Mesenchymal stem cell (in vitro differentiated cells and primary cell): ENCODE results near the gene SNUPN.

Source experiments
- DNase-seq: peaks from one replicate; pipeline ENCODE4 v3.0.0-alpha.2; 2013
- H2AFZ ChIP-seq: one replicate; pipeline ENCODE4 v1.6.1; 2013; ENCODE audit warnings: low read depth, mild to moderate bottlenecking, control low read depth, inconsistent platforms, low read length, moderate library complexity
- H2AK5ac ChIP-seq: 2 replicates; pipeline ENCODE4 v1.6.1; 2013; ENCODE audit warnings: low read length, moderate library complexity, mild to moderate bottlenecking, inconsistent platforms; ENCODE audit not compliant: severe bottlenecking
- H2BK120ac ChIP-seq: one replicate; pipeline ENCODE4 v1.6.1; 2013; ENCODE audit warnings: low read depth, mild to moderate bottlenecking, inconsistent platforms, low read length, moderate library complexity
- H2BK12ac ChIP-seq, 2 experiments: one replicate each; pipeline ENCODE4 v1.6.1; 2013; ENCODE audit warnings: inconsistent platforms in 2 of 2, low read length in 2 of 2, mild to moderate bottlenecking in 2 of 2, moderate library complexity in 2 of 2, control low read depth in 1 of 2
- H2BK15ac ChIP-seq: one replicate; pipeline ENCODE4 v1.6.1; 2013; ENCODE audit warnings: mild to moderate bottlenecking, low read depth, inconsistent platforms; ENCODE audit not compliant: poor library complexity, severe bottlenecking
- H2BK5ac ChIP-seq: 2 replicates; pipeline ENCODE4 v1.6.1; 2013; ENCODE audit warnings: low read depth, mild to moderate bottlenecking, low read length, control low read depth, inconsistent platforms; ENCODE audit not compliant: poor library complexity, severe bottlenecking
- H3K14ac ChIP-seq, 2 experiments: one replicate each; pipeline ENCODE4 v1.6.1; 2013; ENCODE audit warnings: inconsistent platforms in 2 of 2, low read length in 2 of 2, control low read depth in 1 of 2, mild to moderate bottlenecking in 1 of 2, moderate library complexity in 1 of 2
- H3K18ac ChIP-seq, 2 experiments: one replicate each; pipeline ENCODE4 v1.6.1; 2013; ENCODE audit warnings: inconsistent platforms in 2 of 2, low read length in 2 of 2, control low read depth in 1 of 2, low read depth in 1 of 2, mild to moderate bottlenecking in 1 of 2
- H3K23ac ChIP-seq, 2 experiments: one replicate each; pipeline ENCODE4 v1.6.1; 2013; ENCODE audit warnings: inconsistent platforms in 2 of 2, low read length in 2 of 2, mild to moderate bottlenecking in 2 of 2, moderate library complexity in 2 of 2, control low read depth in 1 of 2
- H3K27ac ChIP-seq: 2 replicates; pipeline ENCODE4 v1.5.1; 2013; ENCODE audit warnings: mild to moderate bottlenecking, moderate library complexity, low read length, control low read depth, inconsistent platforms; ENCODE audit not compliant: poor library complexity, severe bottlenecking
- H3K27me3 ChIP-seq, 2 experiments: 2 replicates each; pipeline versions ENCODE4 v1.6.1 to v1.7.0; 2013; ENCODE audit warnings: low read length in 2 of 2, mild to moderate bottlenecking in 2 of 2, moderate library complexity in 2 of 2, control low read depth in 1 of 2, inconsistent platforms in 1 of 2; ENCODE audit not compliant: control insufficient read depth in 1 of 2, insufficient read depth in 1 of 2
- H3K36me3 ChIP-seq, 2 experiments: 2 replicates each; pipeline versions ENCODE4 v1.6.1 to v1.7.0; 2013; ENCODE audit warnings: low read length in 2 of 2, control low read depth in 1 of 2, inconsistent platforms in 1 of 2, low read depth in 1 of 2, mild to moderate bottlenecking in 1 of 2; ENCODE audit not compliant: insufficient read depth in 2 of 2, control insufficient read depth in 1 of 2
- H3K4ac ChIP-seq, 2 experiments: one replicate each; pipeline ENCODE4 v1.6.1; 2013; ENCODE audit warnings: inconsistent platforms in 2 of 2, low read length in 2 of 2, mild to moderate bottlenecking in 2 of 2, moderate library complexity in 2 of 2, control low read depth in 1 of 2, low read depth in 1 of 2
- H3K4me1 ChIP-seq: 2 replicates; pipeline ENCODE4 v1.6.1; 2013; ENCODE audit warnings: low read depth, low read length, control low read depth; ENCODE audit not compliant: control insufficient read depth, insufficient read depth
- H3K4me2 ChIP-seq: 2 replicates; pipeline ENCODE4 v1.6.1; 2013; ENCODE audit warnings: low read length, mild to moderate bottlenecking, inconsistent platforms; ENCODE audit not compliant: poor library complexity, severe bottlenecking
- H3K4me3 ChIP-seq, 2 experiments: 2 replicates each; pipeline versions ENCODE4 v1.5.1 to v1.7.0; 2013; ENCODE audit warnings: low read length in 2 of 2, mild to moderate bottlenecking in 2 of 2, control low read depth in 1 of 2, low read depth in 1 of 2; ENCODE audit not compliant: insufficient read depth in 1 of 2
- H3K79me1 ChIP-seq: replicated peaks from 2 replicates; pipeline ENCODE4 v1.6.1; 2013; ENCODE audit warnings: mild to moderate bottlenecking, control low read depth, low read length, inconsistent platforms; ENCODE audit not compliant: poor library complexity, severe bottlenecking
- H3K9ac ChIP-seq: 2 replicates; pipeline ENCODE4 v1.7.0; 2013; ENCODE audit warnings: mild to moderate bottlenecking, low read length, moderate library complexity
- H3K9me3 ChIP-seq: 2 replicates; pipeline ENCODE4 v1.7.0; 2013; ENCODE audit warnings: mild to moderate bottlenecking, low read length; ENCODE audit not compliant: control insufficient read depth
- H4K8ac ChIP-seq: one replicate; pipeline ENCODE4 v1.6.1; 2013; ENCODE audit warnings: inconsistent platforms, mild to moderate bottlenecking, low read length, moderate library complexity
- H4K91ac ChIP-seq: one replicate; pipeline ENCODE4 v1.6.1; 2013; ENCODE audit warnings: mild to moderate bottlenecking, low read length, inconsistent platforms
- WGBS: methylation state at CpG from one replicate; pipeline ENCODE4 v1.1.7; 2013; ENCODE audit warnings: mixed read lengths; 5-methylcytosine and 5-hydroxymethylcytosine counted together

Gene SNUPN

DNA sequence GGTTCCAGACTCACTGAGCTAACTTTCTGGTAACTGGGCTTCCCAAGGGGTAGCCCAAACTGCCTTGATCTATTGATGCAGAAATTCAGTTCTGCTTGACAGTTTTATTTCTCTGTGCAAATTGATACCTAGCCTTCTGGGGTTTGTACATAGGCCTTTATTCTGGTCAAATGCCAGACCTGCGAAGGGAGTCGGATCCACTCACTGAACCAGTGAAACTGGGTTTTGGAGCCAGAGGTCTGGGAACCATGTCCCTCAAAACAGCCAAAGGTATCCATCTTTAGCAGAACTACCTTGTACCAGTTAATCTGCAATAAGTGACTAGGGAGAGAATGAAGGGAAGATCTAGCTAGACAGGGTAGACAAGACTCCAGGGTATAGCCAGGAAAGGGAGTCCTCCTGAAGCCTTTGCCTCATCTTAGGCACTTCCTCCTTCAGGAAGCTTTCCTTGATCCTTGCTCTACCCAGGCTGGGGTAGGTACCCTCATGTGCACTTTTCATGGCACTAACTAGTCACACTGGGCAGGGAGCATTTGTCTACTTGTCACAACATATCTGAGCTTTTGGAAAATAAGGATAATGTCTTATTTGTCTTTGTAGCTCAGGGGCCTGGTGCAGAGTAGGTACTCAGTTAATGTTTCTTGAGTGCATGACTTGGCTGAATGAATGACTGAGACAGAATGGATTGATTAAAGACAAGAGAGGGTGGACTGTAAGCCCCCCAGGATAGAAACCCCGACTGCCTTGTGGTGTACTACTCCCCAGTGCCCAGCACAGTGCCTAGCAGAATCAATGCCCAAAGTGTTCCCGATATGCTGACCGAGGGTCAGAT, 20.8 kb upstream of the SNUPN start:
- Histone ChIP-seq H3K23ac (peak overlapping the region; percentile 25 to 57), H3K14ac (peak overlapping the region in 1 of 2 experiments; percentile 5), H3K9me3 (no peaks in the 10 kb centered on the region), H3K36me3 (peaks cover 20 to 21% of the 10 kb centered on the region in 2 experiments), H3K4me2 (peak overlapping the region; percentile 78), H2BK5ac (no peak overlapping the region), H4K8ac (no peak overlapping the region), H3K4me3 (peak overlapping the region; percentile 75 to 94), H2BK120ac (no peak overlapping the region), H3K9ac (peak overlapping the region; percentile 98), H2BK12ac (no peak overlapping the region), H2BK15ac (no peak overlapping the region), H3K4me1 (peaks cover 26% of the 10 kb centered on the region), H3K79me1 (peaks cover 7% of the 10 kb centered on the region), H3K27ac (peak overlapping the region; percentile 55), H3K18ac (peak overlapping the region; percentile 47 to 97), H3K4ac (peak overlapping the region in 1 of 2 experiments; percentile 56), H2AK5ac (peak overlapping the region; percentile 41), H4K91ac (no peak overlapping the region), H2AFZ (no peak overlapping the region), H3K27me3 (no peaks in the 10 kb centered on the region)
- WGBS: 55% methylated on average over 5 of the region's 5 CpGs
- DNase-seq: no peak

DNA sequence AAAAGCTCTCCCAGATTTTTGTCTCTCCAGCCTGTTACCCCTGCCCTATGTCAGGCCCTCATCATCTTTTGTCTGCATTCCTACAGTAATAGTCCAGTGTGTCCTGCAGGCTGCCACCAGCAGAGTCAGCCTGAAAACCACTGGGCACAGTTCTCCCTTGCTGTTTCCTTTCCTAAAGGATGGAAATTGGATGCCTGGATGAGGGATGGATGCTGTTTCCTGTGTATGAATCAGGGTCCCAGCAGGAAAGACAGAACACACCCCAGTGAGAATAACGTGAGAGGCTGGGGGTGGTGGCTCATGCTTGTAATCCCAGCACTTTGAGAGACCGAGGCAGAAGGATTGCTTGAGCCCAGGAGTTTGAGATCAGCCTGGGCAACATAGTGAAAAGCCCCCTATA, 18.9 kb upstream of the SNUPN start:
- 6% methylated on average over 1 of the region's 2 CpGs for WGBS
- Histone ChIP-seq H2AK5ac (no peak overlapping the region), H3K4me1 (peaks cover 14% of the 10 kb centered on the region), H3K4me3 (no peak overlapping the region), H3K23ac (no peak overlapping the region), H3K9me3 (no peaks in the 10 kb centered on the region), H4K91ac (no peak overlapping the region), H3K4me2 (no peak overlapping the region), H2BK120ac (no peak overlapping the region), H3K4ac (no peak overlapping the region), H2AFZ (no peak overlapping the region), H2BK12ac (no peak overlapping the region), H3K36me3 (peaks cover 1 to 7% of the 10 kb centered on the region in 2 experiments), H3K79me1 (peaks cover 7% of the 10 kb centered on the region), H2BK5ac (no peak overlapping the region), H3K14ac (no peak overlapping the region), H3K18ac (no peak overlapping the region), H2BK15ac (no peak overlapping the region), H3K27me3 (no peaks in the 10 kb centered on the region), H3K9ac (peak overlapping the region; percentile 55), H3K27ac (no peak overlapping the region), H4K8ac (no peak overlapping the region)
- no peak for DNase-seq

DNA sequence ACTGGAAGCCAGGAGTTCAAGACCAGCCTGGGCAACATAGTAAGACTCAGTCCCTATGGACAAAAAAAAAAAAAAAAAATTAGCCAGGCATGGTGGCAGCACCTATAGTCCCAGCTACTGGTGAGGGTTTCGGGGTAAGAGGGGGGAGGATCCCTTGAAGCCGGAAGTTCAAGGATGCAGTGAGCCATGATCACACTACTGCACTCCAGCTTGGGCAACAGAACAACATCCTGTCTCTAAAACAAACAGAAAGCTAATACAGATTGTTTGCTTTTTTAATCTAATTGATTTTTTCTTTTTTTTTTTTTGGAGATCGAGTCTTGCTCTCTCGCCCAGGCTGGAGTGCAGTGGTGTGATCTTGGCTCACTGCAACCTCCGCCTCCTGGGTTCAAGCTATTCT, 16.1 kb upstream of the SNUPN start:
- Histone ChIP-seq H3K79me1 (peaks cover 12% of the 10 kb centered on the region), H2BK5ac (no peak overlapping the region), H4K8ac (no peak overlapping the region), H2AK5ac (no peak overlapping the region), H3K23ac (no peak overlapping the region), H3K9me3 (no peaks in the 10 kb centered on the region), H4K91ac (no peak overlapping the region), H2BK12ac (no peak overlapping the region), H3K18ac (no peak overlapping the region), H2BK15ac (no peak overlapping the region), H3K4me2 (no peak overlapping the region), H2AFZ (no peak overlapping the region), H3K4me3 (no peak overlapping the region), H3K27me3 (no peaks in the 10 kb centered on the region), H3K4me1 (peaks cover 19% of the 10 kb centered on the region), H3K27ac (no peak overlapping the region), H2BK120ac (no peak overlapping the region), H3K14ac (no peak overlapping the region), H3K36me3 (peaks cover 8% of the 10 kb centered on the region in 2 experiments), H3K9ac (no peak overlapping the region), H3K4ac (no peak overlapping the region)
- DNase-seq: no peak
- WGBS: 100% methylated on average over 4 of the region's 5 CpGs

DNA sequence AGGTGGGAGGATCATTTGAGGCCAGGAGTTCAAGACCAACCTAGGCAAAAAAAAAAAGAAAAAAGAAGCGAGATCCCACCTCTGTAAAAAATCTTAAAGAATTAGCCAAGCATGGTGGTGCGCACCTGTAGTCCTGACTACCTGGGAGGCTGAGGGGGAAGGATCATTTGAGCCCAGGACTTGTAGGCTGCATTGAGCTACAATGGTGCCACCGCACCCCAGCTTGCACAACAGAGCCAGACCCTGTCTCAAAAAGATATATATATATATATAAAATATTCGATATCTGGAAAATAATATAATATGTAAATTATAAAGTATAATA, 15.6 kb upstream of the SNUPN start:
- Histone ChIP-seq H4K91ac (no peak overlapping the region), H3K27ac (peak overlapping the region; percentile 86), H3K18ac (no peak overlapping the region), H3K4me3 (peak overlapping the region in 1 of 2 experiments; percentile 100), H2AFZ (no peak overlapping the region), H3K23ac (no peak overlapping the region), H3K4me2 (no peak overlapping the region), H2BK120ac (no peak overlapping the region), H2BK12ac (no peak overlapping the region), H2AK5ac (no peak overlapping the region), H3K9me3 (no peaks in the 10 kb centered on the region), H2BK15ac (no peak overlapping the region), H3K4me1 (peaks cover 18% of the 10 kb centered on the region), H3K9ac (peak overlapping the region; percentile 99), H3K27me3 (no peaks in the 10 kb centered on the region), H3K4ac (no peak overlapping the region), H3K79me1 (peaks cover 11% of the 10 kb centered on the region), H4K8ac (no peak overlapping the region), H2BK5ac (no peak overlapping the region), H3K36me3 (peaks cover 8% of the 10 kb centered on the region in 2 experiments), H3K14ac (no peak overlapping the region)
- no peak for DNase-seq
- WGBS: 100% methylated on average over 2 of the region's 4 CpGs
